GM21786 (cell line): ENCODE results near the gene ZSCAN23.
A peak's percentile ranks its signal among the peaks of the same experiment; 100 is the strongest.
"Not testable (repeated sequence)": the region's sequence is repeated elsewhere in the genome, so short reads cannot be mapped to it uniquely, and the experiment has no call there.

ENCODE experiments used
- ATAC-seq: cut with Tn5 transposase; IDR thresholded peaks from one replicate; pipeline ENCODE4 v1.9.1; 2021; ENCODE audit not compliant: unreplicated experiment

ZSCAN23 gene

DNA sequence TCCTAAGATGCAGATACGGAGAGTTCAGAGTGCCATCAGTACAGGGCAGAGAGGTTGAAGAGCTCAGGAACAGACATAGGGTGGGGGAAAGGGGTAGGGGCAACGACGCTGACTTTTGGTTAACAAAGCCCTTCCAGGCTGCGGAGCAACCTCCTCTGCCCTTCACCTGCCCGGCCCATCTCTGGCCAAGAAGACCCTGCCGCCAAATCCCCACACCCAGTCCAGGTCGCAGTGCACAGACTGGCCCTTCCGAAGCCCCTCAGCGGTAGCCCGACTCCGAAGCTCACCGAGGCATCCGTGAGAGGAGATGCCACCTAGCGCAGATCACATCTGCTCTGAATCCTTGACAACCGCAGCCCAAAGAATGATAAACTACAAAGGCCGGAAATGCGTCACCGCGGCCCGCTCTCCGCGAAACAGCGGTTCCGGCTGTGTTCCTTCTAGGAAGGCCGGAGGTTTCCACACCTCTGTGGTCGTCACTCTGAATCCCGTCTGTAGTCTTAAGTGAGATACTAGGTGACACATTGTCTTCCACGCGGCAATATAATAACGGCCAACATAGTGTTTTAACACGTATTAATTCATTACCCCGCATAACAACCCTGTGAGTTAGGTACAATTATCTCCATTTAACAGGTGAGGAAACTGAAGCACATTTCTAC, at the start of gene ZSCAN23:
Gene ZSCAN23, minus strand, starts transcription at position 380 of the 662 bp plus-strand sequence. CDS start 7,225 bp downstream, outside the sequence.
- ATAC-seq: peak; percentile 95

DNA sequence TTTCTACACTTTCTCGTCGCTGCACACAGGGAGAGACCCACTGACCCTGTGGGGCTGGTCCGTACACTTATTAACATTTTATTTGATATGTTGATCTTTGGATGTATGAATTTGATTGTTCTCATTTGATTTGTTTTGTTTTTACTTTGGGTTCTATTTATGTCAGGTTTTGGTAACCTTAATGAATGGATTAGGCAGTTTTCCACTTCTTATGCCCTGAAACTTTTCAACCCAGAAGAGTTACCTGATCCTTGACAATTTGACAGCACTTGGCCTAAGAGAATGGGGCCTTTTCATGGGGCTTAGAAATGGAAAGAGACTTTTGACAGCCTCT, 48.7 kb upstream of the ZSCAN23 start:
- ATAC-seq: no peak

DNA sequence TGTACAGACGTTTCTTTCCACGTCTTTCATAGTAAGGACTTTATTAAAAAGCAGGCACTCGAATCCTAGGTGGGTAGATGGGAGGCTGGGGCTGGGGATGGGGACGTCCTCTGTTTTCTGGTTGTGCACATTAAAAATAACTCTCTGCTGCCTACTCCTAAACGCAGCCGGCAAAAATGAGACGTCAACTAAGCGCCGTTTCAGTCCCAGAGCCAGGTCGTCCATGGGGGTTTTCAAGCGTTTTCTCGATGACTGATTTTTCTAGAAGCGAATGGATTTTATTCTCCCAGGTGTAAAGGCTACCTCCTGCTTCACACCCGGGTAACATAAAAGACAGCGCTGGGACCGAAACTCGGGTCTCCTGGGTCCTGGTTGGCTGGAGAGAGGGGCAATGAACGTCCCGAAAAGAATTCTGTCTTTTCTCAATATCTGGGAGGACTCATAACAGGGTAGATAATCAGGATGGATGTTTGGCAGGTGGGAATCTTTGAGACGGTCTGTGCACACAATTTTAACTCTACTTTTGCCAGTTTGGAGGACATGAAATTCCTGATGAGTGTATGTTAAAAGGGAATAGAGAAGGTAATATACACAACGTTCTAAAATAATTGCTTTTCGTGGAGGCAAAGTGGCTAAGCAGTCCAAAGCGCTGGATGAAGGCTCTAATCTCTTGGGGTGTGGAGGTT, 47.1 kb upstream of the ZSCAN23 start:
- no peak for ATAC-seq

DNA sequence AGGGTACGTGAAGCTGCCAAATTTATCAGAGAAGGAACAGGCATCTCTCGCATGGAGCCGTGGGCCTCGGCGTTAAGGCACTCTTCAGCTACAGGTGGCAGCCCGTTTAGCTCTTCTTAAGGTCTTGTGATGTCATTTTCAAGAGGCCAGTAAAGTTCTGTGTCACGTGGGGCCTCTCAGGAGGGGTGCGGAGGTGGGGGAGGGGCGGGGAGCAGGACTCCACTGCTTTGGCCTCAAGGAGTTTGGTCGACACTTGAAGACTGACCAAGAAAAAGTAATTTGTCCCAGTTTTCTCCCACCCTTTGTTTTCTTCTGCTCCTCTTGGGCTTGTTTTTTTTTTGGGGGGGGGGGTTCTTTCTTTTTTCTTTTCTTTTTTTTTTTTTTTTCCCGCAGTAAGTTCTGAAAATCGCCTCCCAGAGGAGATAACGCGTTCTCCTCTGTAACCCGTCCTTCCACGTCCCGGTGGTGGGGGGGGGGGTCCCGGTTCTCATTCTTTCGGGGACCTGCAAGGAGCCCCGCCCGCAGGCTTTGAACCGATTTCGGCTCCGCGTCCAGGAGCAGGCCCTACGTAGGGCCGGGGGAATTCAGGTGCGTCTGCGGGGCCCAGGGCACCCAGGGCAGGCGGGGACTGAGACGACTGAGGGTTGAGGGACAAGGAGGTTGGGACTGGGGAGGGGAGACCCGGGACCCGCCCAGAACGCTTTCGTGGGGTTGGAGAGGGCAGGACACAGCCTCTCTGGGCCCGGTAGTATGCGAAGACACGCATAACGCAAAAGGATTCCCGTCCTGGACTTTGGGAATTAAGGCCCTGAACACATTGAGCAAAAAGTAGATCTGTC, 46.3 kb upstream of the ZSCAN23 start:
- ATAC-seq: no peak

DNA sequence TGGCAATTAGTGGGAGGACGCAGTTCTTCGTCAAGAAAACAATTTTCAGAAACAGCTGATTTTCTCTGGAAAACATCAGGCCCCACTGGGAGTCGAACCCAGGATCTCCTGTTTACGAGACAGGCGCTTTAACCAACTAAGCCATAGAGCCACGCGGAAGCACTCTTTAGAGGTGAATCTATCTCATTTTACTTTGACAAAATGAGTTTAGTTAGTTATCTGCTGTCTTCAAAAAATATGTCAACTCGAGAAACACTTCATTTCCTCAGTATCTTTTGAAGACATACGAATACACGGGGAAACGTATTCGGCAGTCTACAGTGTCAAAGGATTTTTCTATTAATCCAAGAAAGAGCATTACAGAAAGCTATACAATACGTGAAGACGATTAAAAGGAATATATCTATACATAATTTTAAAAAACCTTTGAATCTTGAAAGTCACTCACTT, 45.6 kb upstream of the ZSCAN23 start:
- no peak for ATAC-seq

DNA sequence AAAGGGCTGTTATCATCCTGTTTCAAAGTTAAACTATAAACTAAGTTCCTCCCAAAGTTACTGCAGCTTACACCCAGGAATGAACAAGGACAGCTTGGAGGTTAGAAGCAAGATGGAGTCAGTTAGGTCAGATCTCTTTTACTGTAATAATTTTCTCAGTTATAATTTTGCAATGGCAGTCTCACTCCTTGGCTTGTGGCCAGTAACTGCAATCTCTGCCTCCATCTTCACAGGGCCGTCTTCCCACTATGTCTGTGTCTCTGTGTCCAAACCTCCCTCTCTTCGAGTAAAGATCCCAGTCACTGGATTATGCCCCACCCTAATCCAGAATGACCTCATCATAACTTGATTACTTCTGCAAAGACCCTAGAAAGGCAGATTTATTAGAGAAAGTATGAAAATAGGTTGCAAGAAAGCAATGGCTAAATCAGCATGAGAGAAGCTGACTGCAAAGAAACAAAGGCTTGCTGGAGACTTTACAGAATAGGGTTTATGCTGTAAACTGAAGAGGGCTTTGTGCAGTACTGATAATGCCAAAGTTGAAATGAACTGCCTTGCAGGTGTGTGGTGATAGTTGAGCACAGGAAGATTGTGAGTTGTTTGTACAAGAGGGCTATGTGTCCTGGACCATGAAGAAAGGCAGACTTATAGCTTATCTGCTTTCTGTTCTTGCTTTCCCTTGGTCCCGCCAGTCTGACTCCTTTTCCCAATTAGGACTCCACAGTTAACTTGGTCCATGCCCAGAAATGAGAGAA, 43.9 kb upstream of the ZSCAN23 start:
- no peak for ATAC-seq

DNA sequence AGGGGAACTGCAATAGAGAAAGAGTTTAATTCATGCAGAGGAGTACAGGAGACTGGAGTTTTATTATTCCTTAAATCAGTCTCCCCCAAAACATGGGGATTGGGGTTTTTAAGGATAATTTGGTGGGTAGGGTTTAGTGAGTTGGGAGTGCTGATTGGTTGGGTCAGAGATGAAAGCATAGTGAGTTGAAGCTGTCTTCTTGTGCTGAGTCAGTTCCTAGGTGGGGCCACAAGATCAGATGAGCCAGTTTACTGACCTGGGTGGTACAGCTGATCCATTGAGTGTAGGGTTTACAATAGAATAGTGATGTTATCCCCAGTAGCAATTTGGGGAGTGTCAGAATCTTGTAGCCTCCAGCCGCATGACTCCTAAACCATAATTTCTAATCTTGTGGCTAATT, 43.2 kb upstream of the ZSCAN23 start:
- no peak for ATAC-seq

DNA sequence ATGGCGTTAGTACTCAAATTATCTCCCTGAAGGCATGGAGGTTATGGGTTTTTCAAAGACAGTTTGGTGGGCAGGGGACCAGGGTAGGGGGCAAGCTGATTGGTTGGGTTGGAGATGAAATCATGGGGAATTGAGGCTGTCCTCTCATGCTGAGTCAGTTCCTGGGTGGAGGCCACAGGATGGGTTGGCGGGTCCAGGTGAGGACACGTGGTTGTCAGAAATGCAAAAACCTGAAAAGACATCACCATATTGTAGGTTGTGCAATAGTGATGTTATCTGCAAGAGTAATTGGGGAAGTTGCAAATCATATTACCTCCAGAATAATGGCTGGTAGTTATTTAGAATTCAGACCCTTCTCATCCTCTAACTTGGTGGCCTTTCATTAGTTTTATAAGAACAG, 42.2 kb upstream of the ZSCAN23 start:
- no peak for ATAC-seq

DNA sequence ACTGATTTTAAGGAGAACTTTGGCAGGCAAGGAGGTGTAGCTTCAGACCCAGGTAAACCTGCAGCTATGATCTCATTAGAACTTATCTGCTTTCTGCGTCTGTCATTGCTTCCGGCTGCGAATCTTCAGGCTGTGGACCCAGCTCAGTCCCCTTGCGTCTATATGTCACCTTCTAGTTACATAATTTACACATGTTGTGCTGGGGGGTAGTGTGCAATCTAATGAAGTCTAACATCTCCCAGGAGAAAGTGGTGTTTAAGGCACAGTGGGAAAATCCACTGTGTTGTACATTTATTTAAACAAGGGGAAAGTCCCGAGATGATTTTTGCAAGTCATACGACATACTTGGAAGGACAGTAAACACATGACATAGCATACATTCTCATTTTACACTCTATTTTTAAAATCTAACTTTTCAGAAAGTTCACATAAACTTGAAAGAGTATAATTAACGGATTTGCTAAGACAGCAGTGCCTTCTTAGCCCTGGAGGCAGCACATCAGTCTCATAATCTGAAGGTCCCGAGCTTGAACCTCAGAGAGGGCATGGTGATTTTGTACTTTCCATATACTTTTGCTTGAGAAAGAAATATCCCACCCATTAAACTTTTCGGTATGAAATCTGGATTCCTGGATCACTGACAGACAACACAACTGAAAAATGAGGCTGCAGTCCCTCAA, 37.1 kb upstream of the ZSCAN23 start:
- ATAC-seq: no peak

DNA sequence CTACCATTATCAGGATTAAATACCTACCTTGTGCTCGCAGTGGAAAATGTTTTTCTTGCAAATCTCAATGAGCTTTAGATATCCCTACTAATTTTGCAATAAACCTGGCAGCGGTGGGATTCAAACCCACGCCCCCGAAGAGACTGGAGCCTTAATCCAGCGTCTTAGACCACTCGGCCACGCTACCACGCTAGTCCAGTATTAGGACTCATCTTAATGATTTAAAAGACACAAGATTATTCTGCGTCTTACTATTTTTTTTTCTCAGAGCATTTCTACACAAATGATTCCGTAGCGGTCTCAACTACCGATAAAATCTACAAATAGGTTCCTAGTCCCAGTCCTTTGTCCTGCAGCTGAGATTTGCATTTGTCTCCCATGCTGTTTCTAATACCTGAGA, 35.2 kb upstream of the ZSCAN23 start:
- ATAC-seq: no peak

DNA sequence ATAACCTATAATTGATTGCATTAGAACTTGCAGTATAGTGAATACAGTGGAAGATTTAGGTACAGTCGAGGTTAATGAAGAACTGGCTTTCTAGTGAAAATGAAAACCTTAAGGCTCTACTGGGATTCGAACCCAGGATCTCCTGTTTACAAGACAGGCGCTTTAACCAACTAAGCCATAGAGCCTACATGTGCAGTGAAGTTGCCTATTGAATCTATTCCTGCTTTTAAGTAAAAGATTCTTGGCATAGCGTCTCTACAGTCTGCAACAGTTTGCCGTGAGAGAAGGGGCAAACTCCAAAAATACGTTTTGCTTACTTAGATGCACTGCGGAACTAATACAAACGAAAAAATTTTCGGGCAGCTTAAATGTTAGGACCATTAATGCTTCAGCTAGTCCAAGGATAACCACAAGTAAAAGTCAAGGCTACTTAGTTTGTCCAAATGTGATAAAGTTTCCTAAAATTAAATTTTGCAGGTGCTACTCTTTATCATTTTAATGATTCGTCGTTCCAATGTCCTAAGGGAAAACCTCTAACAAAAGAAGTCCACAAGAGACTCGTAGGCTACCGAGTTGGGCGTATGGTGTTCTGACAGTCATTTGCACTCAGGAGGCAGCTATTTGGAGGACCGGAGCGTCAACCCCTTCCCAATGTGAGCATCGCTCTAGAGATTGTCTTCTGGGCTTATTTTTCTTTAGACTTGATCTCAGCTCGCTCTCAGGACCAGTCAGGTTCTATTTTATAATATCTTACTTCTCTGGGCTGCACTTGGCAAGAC, 31.3 kb upstream of the ZSCAN23 start:
- no peak for ATAC-seq

DNA sequence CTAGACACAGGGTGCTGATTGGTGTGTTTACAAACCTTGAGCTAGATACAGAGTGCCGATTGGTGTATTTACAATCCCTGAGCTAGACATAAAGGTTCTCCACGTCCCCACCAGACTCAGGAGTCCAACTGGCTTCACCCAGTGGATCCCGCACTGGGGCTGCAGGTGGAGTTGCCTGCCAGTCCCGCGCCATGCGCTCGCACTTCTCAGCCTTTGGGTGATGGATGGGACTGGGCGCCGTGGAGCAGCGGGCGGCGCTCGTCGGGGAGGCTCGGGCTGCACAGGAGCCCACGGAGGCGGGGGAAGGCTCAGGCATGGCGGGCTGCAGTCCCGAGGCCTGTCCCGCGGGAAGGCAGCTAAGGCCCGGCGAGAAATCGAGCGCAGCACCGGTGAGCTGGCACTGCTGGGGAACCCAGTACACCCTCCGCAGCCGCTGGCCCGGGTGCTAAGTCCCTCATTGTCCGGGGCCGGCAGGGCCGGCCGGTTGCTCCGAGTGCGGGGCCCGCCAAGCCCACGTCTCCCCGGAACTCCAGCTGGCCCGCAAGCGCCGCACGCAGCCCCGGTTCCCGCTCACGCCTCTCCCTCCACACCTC, 26.0 kb upstream of the ZSCAN23 start:
- not testable (repeated sequence) for ATAC-seq

DNA sequence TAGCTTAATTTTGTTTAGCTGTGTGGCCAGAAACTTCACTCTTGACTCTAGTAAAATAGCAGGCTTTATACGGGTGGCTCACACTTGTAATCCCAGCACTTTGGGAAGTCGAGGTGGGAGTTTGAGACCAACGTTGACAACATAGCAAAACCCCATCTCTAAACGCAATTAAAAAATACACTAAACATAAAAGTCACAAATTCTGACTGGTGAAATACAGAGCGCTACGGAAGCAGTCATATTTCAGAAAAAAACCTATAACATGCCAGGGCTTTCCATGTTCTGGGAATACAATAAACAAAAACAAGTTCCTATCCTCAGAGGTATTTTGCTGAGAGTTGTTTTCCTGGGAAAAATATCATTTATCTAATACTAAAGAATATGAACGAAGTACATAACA, 24.8 kb upstream of the ZSCAN23 start:
- ATAC-seq: no peak

DNA sequence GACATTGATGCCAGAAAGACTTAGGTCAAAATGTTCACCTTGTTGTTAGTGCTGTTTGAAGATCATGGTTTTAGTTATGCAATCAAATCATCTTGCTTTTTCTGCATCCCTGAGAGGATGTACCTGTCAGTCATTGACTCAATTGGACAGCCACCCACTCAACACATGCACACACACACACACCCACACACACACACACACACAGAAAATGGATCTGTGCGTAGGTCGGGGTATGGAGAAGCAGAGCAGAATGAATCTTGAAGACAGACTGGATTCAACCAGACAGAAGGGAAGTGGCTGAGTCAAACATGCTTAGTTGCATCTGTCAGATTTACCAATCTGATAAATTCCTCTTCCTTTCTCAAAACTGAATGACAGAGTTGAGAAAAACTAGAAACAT, 19.1 kb upstream of the ZSCAN23 start:
- no peak for ATAC-seq

DNA sequence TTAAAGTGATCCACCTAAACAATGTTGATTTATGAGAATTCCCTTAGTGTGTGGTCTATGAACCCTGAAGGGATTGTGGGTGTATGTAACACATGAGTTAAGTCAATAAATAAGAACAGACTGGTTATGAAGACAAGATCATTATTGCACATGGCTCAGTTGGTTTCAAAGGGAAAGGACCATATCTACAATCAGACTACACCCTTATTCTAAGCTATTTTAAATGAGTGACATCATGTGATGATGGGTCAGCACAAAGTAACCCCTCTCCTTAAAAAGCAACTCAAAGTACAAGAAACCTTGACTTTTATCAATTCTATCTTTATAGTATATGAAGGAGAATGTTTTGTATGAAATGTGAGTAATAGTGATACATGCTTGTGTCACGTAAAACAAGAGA, 15.3 kb upstream of the ZSCAN23 start:
- no peak for ATAC-seq

DNA sequence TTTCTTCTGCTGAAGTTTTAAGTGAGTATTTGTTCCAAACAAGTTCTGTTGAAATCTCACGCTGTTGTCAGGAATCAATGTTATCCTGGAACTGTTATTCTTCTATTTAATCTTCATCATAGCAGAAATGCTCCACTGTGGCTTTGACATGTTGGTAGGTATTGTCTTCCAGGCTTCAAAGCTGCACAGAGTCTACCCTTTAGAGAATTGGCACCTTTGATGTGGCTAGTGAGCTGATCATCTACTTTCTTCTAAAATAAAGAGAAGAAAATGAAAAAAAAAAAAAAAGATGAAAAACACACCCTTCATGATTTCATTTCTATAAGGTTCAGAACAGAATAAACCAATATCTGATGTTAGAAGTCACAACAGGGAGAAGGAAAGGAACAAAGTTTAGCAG, 5.8 kb upstream of the ZSCAN23 start:
- no peak for ATAC-seq

DNA sequence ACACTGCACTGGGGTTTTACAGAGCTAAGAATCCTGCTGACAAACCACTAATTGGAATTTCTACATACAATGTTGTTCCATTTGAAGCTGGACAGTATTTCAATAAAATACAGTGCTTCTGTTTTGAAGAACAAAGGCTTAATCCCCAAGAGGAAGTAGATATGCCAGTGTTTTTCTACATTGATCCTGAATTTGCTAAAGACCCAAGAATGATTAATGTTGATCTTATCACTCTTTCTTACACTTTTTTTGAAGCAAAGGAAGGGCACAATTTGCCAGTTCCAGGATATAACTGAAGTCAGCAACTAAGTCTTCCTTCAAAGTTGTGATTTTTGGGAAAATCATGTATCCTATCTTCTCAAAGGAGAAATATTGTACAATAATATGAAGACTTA, 4.2 kb upstream of the ZSCAN23 start:
- not testable (repeated sequence) for ATAC-seq

DNA sequence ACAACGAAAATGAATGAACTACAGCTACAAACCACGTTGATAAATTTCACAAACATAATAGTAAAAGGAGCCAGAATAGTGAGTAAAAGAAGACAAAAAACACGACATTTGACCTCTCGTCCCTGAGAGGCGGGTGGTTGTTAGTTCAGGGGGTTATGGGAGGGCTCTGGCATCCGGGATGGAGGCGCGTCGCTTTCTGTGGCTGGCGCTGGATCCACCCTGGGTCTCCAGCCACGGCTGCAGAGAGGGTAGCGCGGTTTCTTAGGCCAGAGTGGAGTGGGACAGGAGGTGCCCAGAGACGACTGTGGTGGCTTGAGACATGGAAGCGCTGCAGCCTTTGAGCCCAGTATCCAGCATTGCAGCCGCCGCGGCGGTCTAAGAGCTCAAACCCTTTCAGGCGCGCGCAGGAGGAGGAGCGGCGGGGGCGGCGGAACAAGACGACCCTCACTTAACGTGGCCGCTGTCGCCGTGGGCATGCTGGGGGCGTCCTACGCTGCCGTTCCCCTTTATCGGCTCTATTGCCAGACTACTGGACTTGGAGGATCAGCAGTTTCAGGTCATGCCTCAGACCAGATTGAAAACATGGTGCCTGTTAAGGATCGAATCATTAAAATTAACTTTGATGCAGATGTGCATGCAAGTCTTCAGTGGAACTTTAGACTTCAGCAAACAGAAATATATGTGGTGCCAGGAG, 3.7 kb upstream of the ZSCAN23 start:
- ATAC-seq: no peak

DNA sequence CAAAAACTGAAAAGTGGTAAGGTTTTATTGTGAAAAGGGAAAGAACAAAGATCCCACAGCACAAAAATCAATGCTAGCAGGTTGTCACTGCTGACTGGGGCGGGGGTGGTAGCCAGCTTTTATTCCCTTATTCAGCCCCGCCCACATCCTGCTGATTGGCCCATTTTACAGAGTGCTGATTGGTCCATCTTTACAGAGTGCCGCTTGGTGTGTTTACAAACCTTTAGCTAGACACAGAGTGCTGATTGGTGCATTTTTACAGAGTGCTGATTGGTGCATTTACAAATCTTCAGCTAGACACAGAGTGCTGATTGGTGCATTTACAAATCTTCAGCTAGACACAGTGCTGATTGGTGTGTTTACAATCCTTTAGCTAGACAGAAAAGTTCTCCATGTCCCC, 1.5 kb upstream of the ZSCAN23 start:
- ATAC-seq: not testable (repeated sequence)
